H9 (cell line): ENCODE data around the gene DLAT. TPM values are rescaled to one million over a fixed set of nuclear protein-coding genes. Genes with fewer than 3 reads are reported as not detected.

Experiments
- DNase-seq: peaks from one replicate; pipeline ENCODE4 v3.0.0-alpha.2; 2017
- H2AFZ ChIP-seq: one replicate; pipeline ENCODE4 v1.6.1; 2013; ENCODE audit warnings: mild to moderate bottlenecking, low read length, control low read depth, moderate library complexity
- H2AK5ac ChIP-seq: 2 replicates; pipeline ENCODE4 v1.6.1; 2013; ENCODE audit warnings: low read length, control low read depth, mixed read lengths; ENCODE audit not compliant: insufficient read length
- H2BK120ac ChIP-seq: one replicate; pipeline ENCODE4 v1.6.1; 2013; ENCODE audit warnings: low read depth, mild to moderate bottlenecking, low read length, control low read depth, inconsistent platforms; ENCODE audit not compliant: poor library complexity, severe bottlenecking
- H2BK12ac ChIP-seq: 2 replicates; pipeline ENCODE4 v1.6.1; 2013; ENCODE audit warnings: low read length, control low read depth, mixed read lengths, low read depth; ENCODE audit not compliant: insufficient read length
- H2BK15ac ChIP-seq: 2 replicates; pipeline ENCODE4 v1.6.1; 2013; ENCODE audit warnings: low read depth, low read length, control low read depth
- H2BK20ac ChIP-seq: one replicate; pipeline ENCODE4 v1.6.1; 2013; ENCODE audit warnings: low read depth, mild to moderate bottlenecking, low read length, control low read depth, inconsistent platforms; ENCODE audit not compliant: poor library complexity, severe bottlenecking
- H2BK5ac ChIP-seq: 2 replicates; pipeline ENCODE4 v1.6.1; 2013; ENCODE audit warnings: low read length, control low read depth, mixed read lengths; ENCODE audit not compliant: insufficient read length
- H3K14ac ChIP-seq: 2 replicates; pipeline ENCODE4 v1.6.1; 2013; ENCODE audit warnings: low read length, control low read depth; ENCODE audit not compliant: insufficient read depth
- H3K18ac ChIP-seq: 2 replicates; pipeline ENCODE4 v1.6.1; 2013; ENCODE audit warnings: low read depth, mild to moderate bottlenecking, mixed read lengths, low read length, control low read depth; ENCODE audit not compliant: insufficient read length
- H3K23ac ChIP-seq: 2 replicates; pipeline ENCODE4 v1.6.1; 2013; ENCODE audit warnings: low read length, control low read depth, mixed read lengths, low read depth; ENCODE audit not compliant: insufficient read length
- H3K23me2 ChIP-seq: 2 replicates; pipeline ENCODE4 v1.6.1; 2013; ENCODE audit warnings: low read depth, mild to moderate bottlenecking, mixed read lengths, low read length, control low read depth; ENCODE audit not compliant: insufficient read length, poor library complexity, severe bottlenecking
- H3K27ac ChIP-seq: 2 replicates; pipeline ENCODE4 v1.5.1; 2013; ENCODE audit warnings: low read length, control low read depth, mixed read lengths, low read depth; ENCODE audit not compliant: insufficient read length
- H3K27me3 ChIP-seq: 2 replicates; pipeline ENCODE4 v1.6.1; 2013; ENCODE audit warnings: low read length, control low read depth, inconsistent platforms; ENCODE audit not compliant: insufficient read depth
- H3K4ac ChIP-seq: 2 replicates; pipeline ENCODE4 v1.6.1; 2013; ENCODE audit warnings: low read depth, mild to moderate bottlenecking, control low read depth, inconsistent platforms, low read length, moderate library complexity
- H3K4me1 ChIP-seq: 2 replicates; pipeline ENCODE4 v1.6.1; 2013; ENCODE audit warnings: low read length, control low read depth, inconsistent platforms; ENCODE audit not compliant: insufficient read depth
- H3K4me2 ChIP-seq: 2 replicates; pipeline ENCODE4 v1.6.1; 2013; ENCODE audit warnings: low read length, control low read depth, mixed read lengths; ENCODE audit not compliant: insufficient read length, insufficient read depth
- H3K56ac ChIP-seq: 2 replicates; pipeline ENCODE4 v1.6.1; 2013; ENCODE audit warnings: low read depth, mild to moderate bottlenecking, mixed read lengths, low read length, control low read depth; ENCODE audit not compliant: insufficient read length
- H3K79me1 ChIP-seq: 2 replicates; pipeline ENCODE4 v1.6.1; 2013; ENCODE audit warnings: low read depth, mild to moderate bottlenecking, moderate library complexity, low read length, control low read depth, inconsistent platforms; ENCODE audit not compliant: insufficient read depth, poor library complexity, severe bottlenecking
- H3K79me2 ChIP-seq: 2 replicates; pipeline ENCODE4 v1.6.1; 2013; ENCODE audit warnings: low read length, control low read depth, inconsistent platforms; ENCODE audit not compliant: insufficient read depth
- H3K9ac ChIP-seq: 2 replicates; pipeline ENCODE4 v1.6.1; 2013; ENCODE audit warnings: low read length, control low read depth, mixed read lengths; ENCODE audit not compliant: insufficient read length; ENCODE audit errors: extremely low read depth
- H3K9me3 ChIP-seq: one replicate; pipeline ENCODE4 v1.6.1; 2013; ENCODE audit warnings: low read depth, low read length, inconsistent platforms; ENCODE audit not compliant: control insufficient read depth
- H3T11ph ChIP-seq: one replicate; pipeline ENCODE4 v1.6.1; 2013; ENCODE audit warnings: mild to moderate bottlenecking, low read length, control low read depth, inconsistent platforms
- H4K20me1 ChIP-seq: one replicate; pipeline ENCODE4 v1.6.1; 2013; ENCODE audit not compliant: control insufficient read depth, insufficient read length, insufficient read depth
- H4K5ac ChIP-seq: 2 replicates; pipeline ENCODE4 v1.6.1; 2013; ENCODE audit warnings: low read depth, mild to moderate bottlenecking, mixed read lengths, low read length, control low read depth; ENCODE audit not compliant: insufficient read length
- H4K8ac ChIP-seq: replicated peaks from 2 replicates; pipeline ENCODE4 v1.6.1; 2013; ENCODE audit warnings: low read length, control low read depth, mixed read lengths, low read depth; ENCODE audit not compliant: insufficient read length
- H4K91ac ChIP-seq: 2 replicates; pipeline ENCODE4 v1.6.1; 2013; ENCODE audit warnings: low read depth, mild to moderate bottlenecking, moderate library complexity, mixed read lengths, low read length, control low read depth; ENCODE audit not compliant: insufficient read length
- H3K27ac Mint-ChIP-seq, 3 experiments: 2 replicates in 2 of 3; 3 replicates in 1 of 3; pipeline ENCODE4 v1.8.0; 2020 to 2021; ENCODE audit warnings: mixed read lengths in 3 of 3, mild to moderate bottlenecking in 1 of 3, moderate library complexity in 1 of 3
- H3K27me3 Mint-ChIP-seq: 2 replicates; pipeline ENCODE4 v1.8.0; 2021; ENCODE audit warnings: low read depth, mild to moderate bottlenecking, moderate library complexity, mixed read lengths
- H3K36me3 Mint-ChIP-seq, 3 experiments: 2 replicates in 2 of 3; 3 replicates in 1 of 3; pipeline ENCODE4 v1.8.0; 2020 to 2021; ENCODE audit warnings: low read depth in 3 of 3, mixed read lengths in 3 of 3; ENCODE audit not compliant: insufficient read depth in 1 of 3
- H3K4me1 Mint-ChIP-seq, 2 experiments: 2 replicates each; pipeline ENCODE4 v1.8.0; 2020; ENCODE audit warnings: mixed read lengths in 2 of 2
- H3K4me3 Mint-ChIP-seq, 2 experiments: 2 replicates in 1 of 2; 3 replicates in 1 of 2; pipeline ENCODE4 v1.8.0; 2020 to 2021; ENCODE audit warnings: mild to moderate bottlenecking in 2 of 2, mixed read lengths in 2 of 2, moderate library complexity in 1 of 2
- H3K9me3 Mint-ChIP-seq, 2 experiments: 2 replicates in 1 of 2; 3 replicates in 1 of 2; pipeline ENCODE4 v1.8.0; 2020; ENCODE audit warnings: mild to moderate bottlenecking in 2 of 2, mixed read lengths in 2 of 2, moderate library complexity in 1 of 2
- CTCF ChIP-seq: fragments of 200-600 bp; sonication (generic); conservative IDR thresholded peaks from 3 replicates; pipeline ENCODE4 v1.8.0; 2021; ENCODE audit warnings: antibody characterized with exemption, mild to moderate bottlenecking
- WGBS: extraction: QIAGEN DNeasy Blood & Tissue Kit; methylation state at CpG from one replicate; pipeline ENCODE4 v1.1.7; 2013; ENCODE audit warnings: missing lambda C conversion rate, low lambda C conversion rate, mixed read lengths; ENCODE audit not compliant: insufficient read length; ENCODE audit errors: extremely low coverage; 5-methylcytosine and 5-hydroxymethylcytosine counted together
- long read RNA-seq: library from polyadenylated mRNA; unstranded; transcript quantifications from one replicate; pipeline ENCODE4 v2.0.0, GENCODE V29; 2020
- total RNA-seq: library from RNA; stranded (reverse); gene quantifications from 2 replicates; pipeline ENCODE4 v1.2.1, GENCODE V29; 2021

Gene DLAT
- 57.3 and 58.4 TPM in 2 replicates for total RNA-seq
- long read RNA-seq, full-length matches to known transcripts, result 388 of 434 reads
- long read RNA-seq, partial matches to known transcripts, result 15 of 434 reads
- long read RNA-seq, other reads (novel, unspliced or antisense), result 31 of 434 reads

DNA sequence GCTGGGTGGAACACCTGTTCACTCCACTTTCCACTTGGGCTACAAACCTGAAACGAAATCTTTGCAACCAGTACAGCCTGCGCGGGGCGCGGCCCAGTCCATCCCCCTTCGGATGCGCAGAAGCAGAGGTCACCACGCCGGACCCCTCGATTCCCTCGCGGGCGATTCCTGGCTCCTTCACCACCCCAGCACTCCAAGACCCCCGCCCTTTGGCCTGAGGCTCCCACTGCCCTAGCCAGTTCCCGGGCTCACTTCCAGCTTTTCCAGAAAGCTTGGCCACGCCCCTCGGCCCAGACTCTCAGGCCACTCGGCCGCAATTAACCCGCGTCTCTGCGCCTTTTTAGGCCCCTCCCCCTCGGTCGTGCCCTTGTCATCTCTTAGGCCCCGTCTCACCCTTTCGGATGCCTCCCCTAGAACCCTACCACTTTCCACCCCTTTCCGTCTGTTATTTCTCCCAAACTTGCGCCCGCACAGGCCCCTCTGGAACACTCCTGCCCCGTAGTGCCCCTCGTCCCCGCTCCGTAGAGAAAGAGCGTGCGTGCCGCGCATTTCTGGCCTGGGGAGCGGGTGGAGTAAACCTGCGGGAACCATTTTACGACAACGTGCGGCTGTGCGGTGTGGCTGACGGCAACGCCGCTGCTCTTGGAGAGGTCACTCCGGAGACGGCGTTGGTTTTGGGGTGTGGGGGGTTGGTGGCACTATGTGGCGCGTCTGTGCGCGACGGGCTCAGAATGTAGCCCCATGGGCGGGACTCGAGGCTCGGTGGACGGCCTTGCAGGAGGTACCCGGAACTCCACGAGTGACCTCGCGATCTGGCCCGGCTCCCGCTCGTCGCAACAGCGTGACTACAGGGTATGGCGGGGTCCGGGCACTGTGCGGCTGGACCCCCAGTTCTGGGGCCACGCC, at the start of gene DLAT:
Gene DLAT (plus strand): TSS at position 636 of the 906 bp plus-strand sequence. CDS start 65 bp downstream, at position 701.
- H3K18ac ChIP-seq, result peak within 1 kb of the TSS; percentile 71
- Mint-ChIP-seq H3K27me3 (no peaks in the 10 kb centered on the region), H3K9me3 (no peaks in the 10 kb centered on the region; a peak in 1 of 5 replicates), H3K36me3 (peaks cover 22 to 30% (median 27%) of the 10 kb centered on the region in 3 experiments), H3K4me3 (peak within 1 kb of the TSS; percentile 97 to 98), H3K4me1 (peaks cover 11 to 13% of the 10 kb centered on the region in 2 experiments), H3K27ac (peak within 1 kb of the TSS; percentile 99 to 100 (median 100))
- H4K5ac ChIP-seq, result no peak within 1 kb of the TSS
- peaks cover under 1% of the 10 kb centered on the region for H3K79me1 ChIP-seq
- no peaks in the 10 kb centered on the region for H3K27me3 ChIP-seq
- peak within 1 kb of the TSS; percentile 65 for H3K14ac ChIP-seq
- H4K20me1 ChIP-seq, result no peaks in the 10 kb centered on the region
- H3K23me2 ChIP-seq, result peaks cover 3% of the 10 kb centered on the region
- no peak within 1 kb of the TSS for H3K56ac ChIP-seq
- H3K23ac ChIP-seq, result no peak within 1 kb of the TSS
- H3K4me2 ChIP-seq, result peak within 1 kb of the TSS; percentile 86
- no peak within 1 kb of the TSS for H3T11ph ChIP-seq
- H2AK5ac ChIP-seq, result no peak within 1 kb of the TSS
- no peak within 1 kb of the TSS for H2BK15ac ChIP-seq
- H2AFZ ChIP-seq, result peak within 1 kb of the TSS; percentile 75
- no peak within 1 kb of the TSS for H2BK120ac ChIP-seq
- no peak within 1 kb of the TSS for H4K8ac ChIP-seq
- H3K4ac ChIP-seq, result no peak within 1 kb of the TSS
- H2BK20ac ChIP-seq, result no peak within 1 kb of the TSS
- H3K4me1 ChIP-seq, result no peaks in the 10 kb centered on the region
- H2BK12ac ChIP-seq, result no peak within 1 kb of the TSS
- TF ChIP-seq CTCF, result no peak
- peak; percentile 97 for DNase-seq
- H3K9ac ChIP-seq, result peak within 1 kb of the TSS; percentile 69
- no peaks in the 10 kb centered on the region for H3K9me3 ChIP-seq
- no peak within 1 kb of the TSS for H2BK5ac ChIP-seq
- H3K79me2 ChIP-seq, result peaks cover 3% of the 10 kb centered on the region; the same call in 1 of the 2 replicates
- no peak within 1 kb of the TSS for H4K91ac ChIP-seq
- WGBS, result no CpG with 5 or more reads among the region's 71 CpGs
- no peak within 1 kb of the TSS for H3K27ac ChIP-seq
